K562 (cell line): Measurements from ENCODE around the gene ERAL1. TPM values are rescaled to one million over a fixed set of nuclear protein-coding genes. Genes with fewer than 3 reads are reported as not detected.

Source experiments
- ATF1 ChIP-seq, 2 experiments: fragments of 450-650 bp in 1 of 2; IDR thresholded peaks; 2 replicates each; pipeline ENCODE4 v1.6.1; 2016; ENCODE audit warnings: missing compliant biosample characterization in 1 of 2, missing genetic modification characterization in 1 of 2
- DIDO1 ChIP-seq: fragments of 450-650 bp; IDR thresholded peaks from 2 replicates; pipeline ENCODE4 v1.6.1; 2016; ENCODE audit warnings: low read depth, missing biosample characterization, missing genetic modification characterization
- FOXO4 ChIP-seq: fragments of 450-650 bp; formaldehyde crosslinking; IDR thresholded peaks from 2 replicates; pipeline ENCODE4 v1.4.0; 2020; ENCODE audit warnings: mild to moderate bottlenecking, moderate library complexity
- GABPA ChIP-seq: fragments of 200-800 bp; sonication (Bioruptor generic); conservative IDR thresholded peaks from 2 replicates; pipeline ENCODE4 v1.6.1; 2016; ENCODE audit warnings: low read depth, missing genetic modification characterization, missing compliant biosample characterization
- HDGF ChIP-seq: fragments of 450-650 bp; IDR thresholded peaks from 2 replicates; pipeline ENCODE4 v1.6.1; 2016
- HES1 ChIP-seq: fragments of 450-650 bp; IDR thresholded peaks from 2 replicates; pipeline ENCODE4 v1.6.1; 2016; ENCODE audit warnings: low read depth, mild to moderate bottlenecking, moderate library complexity
- KLF1 ChIP-seq: fragments of 450-650 bp; IDR thresholded peaks from 2 replicates; pipeline ENCODE4 v1.6.1; 2016; ENCODE audit warnings: missing genetic modification characterization, missing compliant biosample characterization
- KLF13 ChIP-seq: fragments of 450-650 bp; IDR thresholded peaks from 2 replicates; pipeline ENCODE4 v1.6.1; 2016; ENCODE audit warnings: missing genetic modification characterization, low read depth, mild to moderate bottlenecking, missing compliant biosample characterization, moderate library complexity, borderline replicate concordance
- L3MBTL2 ChIP-seq: fragments of 450-650 bp; IDR thresholded peaks from 2 replicates; pipeline ENCODE4 v1.6.1; 2016; ENCODE audit warnings: mild to moderate bottlenecking, moderate library complexity
- MYC ChIP-seq, 2 experiments: fragments of 250-450 bp in 1 of 2; sonication (Bioruptor Pico) in 1 of 2; IDR thresholded peaks; 2 replicates each; pipeline versions ENCODE4 v1.5.1 to v1.6.1; 2012 to 2021; ENCODE audit warnings: low read depth in 2 of 2, borderline replicate concordance in 1 of 2, improper control_type of control experiment in 1 of 2, low read length in 1 of 2, mild to moderate bottlenecking in 1 of 2, moderate library complexity in 1 of 2
- NFE2 ChIP-seq: IDR thresholded peaks from 2 replicates; pipeline ENCODE4 v1.6.1; 2014; ENCODE audit warnings: antibody characterized with exemption, low read depth
- NRF1 ChIP-seq, 2 experiments: fragments of 450-650 bp; IDR thresholded peaks in 1 of 2; conservative IDR thresholded peaks in 1 of 2; 2 replicates each; pipeline ENCODE4 v1.6.1; 2014; ENCODE audit warnings: mild to moderate bottlenecking in 2 of 2
- POLR2AphosphoS2 ChIP-seq: IDR thresholded peaks from 2 replicates; pipeline ENCODE4 v1.6.1; 2012; ENCODE audit warnings: low read length, improper control_type of control experiment
- RBBP5 ChIP-seq: fragments of 200-600 bp; sonication (generic); IDR thresholded peaks from 2 replicates; pipeline ENCODE4 v1.6.1; 2012; ENCODE audit warnings: borderline replicate concordance, mild to moderate bottlenecking, low read length, control low read depth, inconsistent platforms; ENCODE audit not compliant: insufficient read depth, poor library complexity, severe bottlenecking
- RHOXF2B ChIP-seq: fragments of 250-450 bp; sonication (Bioruptor Pico); conservative IDR thresholded peaks from 2 replicates; pipeline ENCODE4 v1.5.1; 2021
- SMARCA4 ChIP-seq: fragments of 450-650 bp; IDR thresholded peaks from 2 replicates; pipeline ENCODE4 v1.6.1; 2016
- SMARCE1 ChIP-seq: fragments of 450-650 bp; IDR thresholded peaks from 2 replicates; pipeline ENCODE4 v1.7.1; 2016; ENCODE audit warnings: mild to moderate bottlenecking
- SNIP1 ChIP-seq: fragments of 450-650 bp; IDR thresholded peaks from 2 replicates; pipeline ENCODE4 v1.7.1; 2017; ENCODE audit warnings: low read depth, mild to moderate bottlenecking
- ZFP30 ChIP-seq: fragments of 250-450 bp; sonication (Bioruptor Pico); IDR thresholded peaks from 2 replicates; pipeline ENCODE4 v1.8.0; 2022; ENCODE audit warnings: moderate library complexity, mild to moderate bottlenecking, inconsistent platforms, borderline replicate concordance
- ZNF592 ChIP-seq: fragments of 450-650 bp; IDR thresholded peaks from 2 replicates; pipeline ENCODE4 v1.6.1; 2017; ENCODE audit warnings: antibody characterized with exemption, mild to moderate bottlenecking
- polyA plus RNA-seq, 8 experiments: library from polyadenylated mRNA; depleted of rRNA in 4 of 8; stranded (reverse) in 5 of 8; unstranded in 3 of 8; fragments of >200 nt; fragmentation: Nextera tagmentation in 2 of 8; fragmentation: Illumina TruSeq in 1 of 8; extraction: Ambion mirVana in 2 of 8; extraction: Trizol in 1 of 8; gene quantifications; 2 replicates each; pipeline versions ENCODE4 v1.2.1 to v1.2.3, GENCODE V29; 2011 to 2014; ENCODE audit warnings: inconsistent platforms in 1 of 8, missing spikeins in 1 of 8
- total RNA-seq, 7 experiments: library from RNA; depleted of rRNA in 6 of 7; stranded (reverse); fragments of >200 nt in 6 of 7; fragmentation: Illumina TruSeq in 2 of 7; extraction: Trizol in 2 of 7; gene quantifications; 2 replicates each; pipeline versions ENCODE4 v1.2.1 to v1.2.3, GENCODE V29; 2011 to 2021; ENCODE audit warnings: low replicate concordance in 1 of 7
- TF ChIP-seq, protein P1 (sequence below): sonication (generic); formaldehyde crosslinking; IDR thresholded peaks from 2 replicates; pipeline ENCODE4 v1.9.0; 2022; ENCODE audit warnings: mild to moderate bottlenecking, missing genetic modification reagents

Gene ERAL1
- total and polyA plus RNA-seq, 9 of the 15 experiments (the other 6 are each of a cell fraction or from before 2014, with no cell fraction given): 37.5 to 351 (median 106) TPM

DNA sequence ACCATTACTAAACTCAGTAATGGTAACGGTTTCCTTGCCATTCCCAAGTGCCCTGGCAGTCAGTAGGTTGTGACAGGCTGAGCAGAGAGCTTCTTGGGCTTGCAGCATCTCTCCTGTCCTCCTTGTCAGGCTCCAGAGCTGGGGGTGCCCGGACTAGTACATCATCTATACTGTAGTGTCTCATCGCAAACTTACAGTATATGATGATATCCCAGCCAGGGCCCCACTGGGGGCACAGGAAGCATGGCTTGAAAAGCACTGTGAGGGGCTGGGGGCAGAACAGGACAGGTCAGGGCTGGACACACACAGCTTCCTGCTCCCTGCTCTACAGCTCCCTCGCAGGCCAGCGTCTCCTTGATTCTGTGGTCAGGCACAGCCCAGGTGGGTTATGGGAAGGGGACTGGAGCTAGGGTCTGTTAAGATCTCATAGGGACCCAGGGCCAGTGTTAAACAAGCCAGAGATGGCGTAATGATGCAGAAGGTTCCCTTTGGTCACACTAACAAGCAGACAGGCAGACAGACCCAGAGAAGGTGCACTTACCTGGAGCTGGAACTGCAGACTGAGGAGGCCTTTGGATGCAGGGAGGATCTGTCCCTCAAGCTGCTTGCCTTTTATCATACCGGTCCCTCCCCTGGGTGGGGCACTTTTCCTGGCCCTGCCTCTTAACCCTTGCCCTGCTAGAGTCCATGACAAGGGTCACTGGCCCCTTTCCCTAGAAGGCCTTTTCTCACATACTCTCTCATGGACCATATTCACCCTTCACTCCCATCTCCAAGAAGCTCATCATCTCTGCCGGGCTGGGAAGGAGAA, 6.8 kb downstream of the ERAL1 start (continued):
- TF ChIP-seq FOXO4 (0 out of 2 replicates have a peak, but pooled peaks have one; percentile 30), ZNF592 (peak; percentile 74), RBBP5 (peak; percentile 26), RHOXF2B (no peak), SMARCE1 (peak; percentile 72; the same call in 1 of the 2 replicates), KLF13 (tag) (no peak), ZFP30 (0 out of 2 replicates have a peak, but pooled peaks have one; percentile 7), L3MBTL2 (peak; percentile 38; the same call in 1 of the 2 replicates), KLF1 (tag) (peak; percentile 68; the same call in 1 of the 2 replicates), POLR2AphosphoS2 (peak; percentile 96), SNIP1 (no peak), HES1 (0 out of 2 replicates have a peak, but pooled peaks have one; percentile 23), GABPA (peak; percentile 29; the same call in 1 of the 2 replicates), HDGF (peak; percentile 78; the same call in 1 of the 2 replicates), NFE2 (no peak), SMARCA4 (peak; percentile 67), DIDO1 (tag) (no peak), NRF1 (conservative IDR thresholded peaks at IDR 0.05 in 1 of 2, IDR thresholded peaks at IDR 0.05 in 1 of 2) (peak; percentile 49 to 61; a peak in 3 of 4 replicates), ATF1 (CRISPR knock-in tag; IDR thresholded peaks at IDR 0.05) (no peak), ATF1 (tag; IDR thresholded peaks at IDR 0.05) (peak; percentile 54), MYC (IDR thresholded peaks at IDR 0.05; ENCODE audit: low read depth, low read length) (0 out of 2 replicates have a peak, but pooled peaks have one; percentile 11), MYC (CRISPR knock-in tag; IDR thresholded peaks at IDR 0.05; ENCODE audit: borderline replicate concordance, low read depth) (no peak)
- TF ChIP-seq, protein P1, sequence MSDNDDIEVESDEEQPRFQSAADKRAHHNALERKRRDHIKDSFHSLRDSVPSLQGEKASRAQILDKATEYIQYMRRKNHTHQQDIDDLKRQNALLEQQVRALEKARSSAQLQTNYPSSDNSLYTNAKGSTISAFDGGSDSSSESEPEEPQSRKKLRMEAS: no peak
